GM12872 (cell line): ENCODE results near the gene SCN8A.

ENCODE experiments used
- TF ChIP-seq, protein P1 (sequence below): IDR thresholded peaks from 3 replicates; pipeline ENCODE4 v1.5.1; 2011; ENCODE audit warnings: low read depth, mild to moderate bottlenecking, low read length, moderate library complexity; ENCODE audit not compliant: insufficient read depth

The SCN8A gene

DNA sequence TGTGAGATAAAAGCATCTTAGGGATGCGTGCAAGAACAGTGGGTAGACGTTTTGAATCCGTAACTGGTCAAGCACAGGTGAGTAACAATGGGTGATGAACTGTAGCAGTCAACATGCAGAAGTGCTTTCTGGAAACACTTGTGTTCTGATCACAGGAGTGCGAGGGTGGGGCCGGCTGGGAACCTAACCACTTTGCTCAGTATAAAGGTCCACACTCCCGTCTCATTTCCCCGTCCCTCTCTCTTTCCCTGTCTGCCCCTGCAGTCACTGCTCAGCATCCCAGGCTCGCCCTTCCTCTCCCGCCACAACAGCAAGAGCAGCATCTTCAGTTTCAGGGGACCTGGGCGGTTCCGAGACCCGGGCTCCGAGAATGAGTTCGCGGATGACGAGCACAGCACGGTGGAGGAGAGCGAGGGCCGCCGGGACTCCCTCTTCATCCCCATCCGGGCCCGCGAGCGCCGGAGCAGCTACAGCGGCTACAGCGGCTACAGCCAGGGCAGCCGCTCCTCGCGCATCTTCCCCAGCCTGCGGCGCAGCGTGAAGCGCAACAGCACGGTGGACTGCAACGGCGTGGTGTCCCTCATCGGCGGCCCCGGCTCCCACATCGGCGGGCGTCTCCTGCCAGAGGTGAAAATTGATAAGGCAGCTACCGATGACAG, 130.4 kb downstream of the SCN8A start:
- TF ChIP-seq, protein P1, sequence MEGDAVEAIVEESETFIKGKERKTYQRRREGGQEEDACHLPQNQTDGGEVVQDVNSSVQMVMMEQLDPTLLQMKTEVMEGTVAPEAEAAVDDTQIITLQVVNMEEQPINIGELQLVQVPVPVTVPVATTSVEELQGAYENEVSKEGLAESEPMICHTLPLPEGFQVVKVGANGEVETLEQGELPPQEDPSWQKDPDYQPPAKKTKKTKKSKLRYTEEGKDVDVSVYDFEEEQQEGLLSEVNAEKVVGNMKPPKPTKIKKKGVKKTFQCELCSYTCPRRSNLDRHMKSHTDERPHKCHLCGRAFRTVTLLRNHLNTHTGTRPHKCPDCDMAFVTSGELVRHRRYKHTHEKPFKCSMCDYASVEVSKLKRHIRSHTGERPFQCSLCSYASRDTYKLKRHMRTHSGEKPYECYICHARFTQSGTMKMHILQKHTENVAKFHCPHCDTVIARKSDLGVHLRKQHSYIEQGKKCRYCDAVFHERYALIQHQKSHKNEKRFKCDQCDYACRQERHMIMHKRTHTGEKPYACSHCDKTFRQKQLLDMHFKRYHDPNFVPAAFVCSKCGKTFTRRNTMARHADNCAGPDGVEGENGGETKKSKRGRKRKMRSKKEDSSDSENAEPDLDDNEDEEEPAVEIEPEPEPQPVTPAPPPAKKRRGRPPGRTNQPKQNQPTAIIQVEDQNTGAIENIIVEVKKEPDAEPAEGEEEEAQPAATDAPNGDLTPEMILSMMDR: no peak

DNA sequence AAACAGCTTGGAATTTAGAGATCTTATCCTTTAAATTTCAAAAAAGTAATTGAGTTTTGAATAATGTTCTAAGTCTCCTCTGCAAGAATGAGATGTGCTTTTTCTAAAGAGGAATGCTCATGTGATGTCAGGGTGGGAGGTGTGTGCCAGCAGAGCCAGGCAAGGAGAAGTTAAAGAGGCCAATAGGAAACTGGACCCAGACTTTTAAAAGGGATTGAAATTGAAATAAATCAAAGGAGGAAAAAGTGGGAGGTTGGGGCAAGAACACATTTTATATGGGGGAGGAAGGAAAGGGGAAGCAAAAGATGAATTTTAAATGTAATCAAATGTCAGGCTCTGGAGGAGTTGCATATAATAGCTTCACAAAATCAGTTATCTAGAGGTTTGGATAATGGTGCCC, 131.4 kb downstream of the SCN8A start:
- TF ChIP-seq, protein P1: no peak

DNA sequence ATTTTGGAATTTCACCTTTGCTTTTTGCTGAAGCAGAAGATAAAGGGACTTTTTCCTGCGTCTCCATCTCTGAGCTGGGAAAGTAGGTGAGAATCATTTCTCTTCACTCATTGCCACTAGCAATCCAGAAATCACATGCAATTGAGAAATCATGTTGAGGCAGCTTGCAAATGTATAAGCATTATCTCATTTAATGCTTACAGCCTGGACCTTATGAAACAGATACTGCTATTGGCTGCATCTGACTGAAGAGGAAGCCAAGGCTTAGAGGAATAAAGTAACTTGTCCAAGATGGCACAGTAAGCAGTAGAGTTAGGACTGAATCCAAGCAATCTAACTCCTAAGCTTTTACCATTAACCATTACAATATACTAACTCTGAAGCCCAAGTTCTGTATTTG, 135.1 kb downstream of the SCN8A start:
- TF ChIP-seq, protein P1: no peak

DNA sequence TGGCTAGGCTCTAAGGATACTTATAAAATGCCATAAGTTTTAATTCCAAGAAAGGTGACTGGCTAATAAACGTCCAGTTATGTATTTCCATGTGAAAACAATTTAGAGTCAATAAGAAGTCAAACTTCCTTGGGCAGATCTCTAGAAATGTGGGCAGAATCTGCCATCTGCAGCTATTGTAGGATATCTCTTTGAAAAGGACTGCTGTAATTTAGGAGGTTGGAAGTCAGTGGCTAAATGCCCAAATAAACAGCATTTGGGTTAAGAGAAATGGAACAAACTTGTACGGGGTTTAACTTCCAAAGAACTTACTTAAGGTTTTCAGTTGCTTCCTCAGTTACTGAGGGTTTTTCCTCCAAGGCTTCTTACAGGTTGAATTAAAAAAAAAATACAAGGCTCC, 135.9 kb downstream of the SCN8A start:
- TF ChIP-seq, protein P1: no peak

DNA sequence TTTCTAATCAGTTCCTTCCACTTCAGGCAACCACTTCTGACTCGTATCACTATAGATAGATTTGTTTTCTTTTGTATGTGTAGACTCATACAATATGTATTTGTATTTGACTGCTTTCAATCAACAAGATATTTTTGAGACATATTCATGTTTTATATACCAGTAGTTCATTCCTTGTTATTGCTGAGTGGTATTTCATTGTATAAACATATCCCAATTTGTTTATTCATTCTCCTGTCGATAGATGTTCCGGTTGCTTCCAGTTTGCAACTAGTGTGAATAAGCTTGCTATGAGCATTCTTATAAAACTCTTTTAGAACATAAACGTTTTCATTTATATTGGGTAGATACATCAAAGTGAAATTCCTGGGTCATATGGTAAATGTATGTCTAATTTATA, 138.3 kb downstream of the SCN8A start:
- TF ChIP-seq, protein P1: no peak

DNA sequence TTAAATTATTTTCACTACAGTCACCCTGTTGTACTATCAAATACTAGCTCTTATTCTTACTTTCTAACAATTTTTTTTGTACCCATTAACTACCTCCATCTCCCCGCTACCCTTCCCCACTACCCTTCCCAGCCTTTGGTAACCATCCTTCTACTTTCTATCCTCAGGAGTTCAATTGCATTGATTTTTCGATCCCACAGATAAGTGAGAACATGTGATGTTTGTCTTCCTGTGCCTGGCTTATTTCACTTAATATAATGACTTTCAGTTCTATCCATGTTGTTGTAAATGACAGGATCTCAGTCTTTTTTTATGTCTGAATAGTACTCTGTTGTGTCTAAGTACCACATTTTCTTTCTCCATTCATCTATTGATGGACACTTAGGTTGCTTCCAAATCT, 139.7 kb downstream of the SCN8A start:
- TF ChIP-seq, protein P1: no peak

DNA sequence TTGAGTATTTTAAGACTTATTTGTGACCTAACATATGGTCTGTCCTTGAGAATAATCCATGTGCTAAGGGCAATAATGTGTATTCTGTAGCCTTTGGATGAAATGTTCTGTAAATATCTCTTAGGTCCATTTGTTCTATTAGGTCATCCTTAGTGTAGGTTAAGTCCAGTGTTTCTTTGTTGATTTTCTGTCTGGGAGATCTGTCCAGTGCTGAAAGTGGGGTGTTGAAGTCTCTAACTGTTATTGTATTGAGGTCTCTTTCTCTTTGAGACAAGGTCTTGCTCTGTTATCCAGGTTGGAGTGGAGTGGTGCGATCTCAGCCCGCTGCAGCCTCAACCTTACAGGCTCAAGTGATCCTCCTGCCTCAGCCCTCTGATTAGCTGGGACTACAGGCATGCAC, 149.5 kb downstream of the SCN8A start:
- TF ChIP-seq, protein P1: no peak
